ENCODE data around the gene RNF135. TPM values are rescaled to one million over a fixed set of nuclear protein-coding genes. Genes with fewer than 3 reads are reported as not detected.

RNF135 gene
- total and polyA plus RNA-seq, 10 of the 15 experiments (the other 5 are each of a cell fraction or from before 2014, with no cell fraction given) = 12.7 to 28.0 (median 18.7) TPM

- peak; percentile 67 for TF ChIP-seq MAX (IDR thresholded peaks at IDR 0.05; ENCODE audit: low read depth, low read length)
These were observed at the start of gene RNF135 (continued) for GRCh38 chr17:30970831-30971567.

- H4K20me1 ChIP-seq (ENCODE audit: control insufficient read depth, insufficient read depth) = no peaks in the 10 kb centered on the region
- H3K9ac ChIP-seq (ENCODE audit: control insufficient read depth, insufficient read depth, low read length) = no peak within 1 kb of the TSS
- CTCF ChIA-PET = no interaction called here
- DNase-seq (ENCODE audit: low read depth, low spot score) (no peak), FAIRE-seq (peak; percentile 69), ATAC-seq (peak; percentile 88)
- H3K27ac ChIP-seq (ENCODE audit: control insufficient read depth, insufficient read depth) = no peak within 1 kb of the TSS
- SMC1A ChIA-PET (ENCODE audit: uncharacterized antibody, unreplicated experiment) = no interaction called here
- RAD21 ChIA-PET (ENCODE audit: unreplicated experiment) = interaction anchor here (0.6 to 1.6 kb wide), 2 partner anchors 16 to 24 kb away, joined by 3 read pairs; no protein-coding TSS in a partner anchor
- POLR2A ChIA-PET = no interaction called here
- H3K9me3 ChIP-seq (replicated peaks; ENCODE audit: control insufficient read depth, insufficient read depth, low read length) = no peaks in the 10 kb centered on the region
- H3K4me2 ChIP-seq (ENCODE audit: control insufficient read depth, insufficient read depth) = peak within 1 kb of the TSS; percentile 70
- H2AFZ ChIP-seq (ENCODE audit: control insufficient read depth, low read depth, low read length) = peak within 1 kb of the TSS; percentile 74
- intact Hi-C loops (cut with micrococcal nuclease; ENCODE audit: unreplicated experiment) = no loop called here
- 0 out of 2 replicates have a peak, but pooled peaks have one; percentile 30 for TF ChIP-seq DPF2 (IDR thresholded peaks at IDR 0.05)
- TF ChIP-seq SMC3 (IDR thresholded peaks at IDR 0.05; ENCODE audit: borderline replicate concordance, low read length) = no peak
- no peak for TF ChIP-seq EGR1 (IDR thresholded peaks at IDR 0.05; ENCODE audit: borderline replicate concordance in 1 of 2, low read depth in 2 of 2, low read length in 2 of 2)
- TF ChIP-seq ATF2 (IDR thresholded peaks at IDR 0.05; ENCODE audit: low read length) = no peak
- TF ChIP-seq NFYB (IDR thresholded peaks at IDR 0.05; ENCODE audit: insufficient read depth, low read depth, low read length) = no peak
- TF ChIP-seq SREBF2 (IDR thresholded peaks at IDR 0.05; ENCODE audit: low read length) = no peak
- TF ChIP-seq MEF2A (IDR thresholded peaks at IDR 0.05; ENCODE audit: insufficient read depth, low read depth, low read length) = no peak
- TF ChIP-seq SMAD5 (IDR thresholded peaks at IDR 0.05; ENCODE audit: low read depth) = no peak
- no peak for TF ChIP-seq SUPT20H (IDR thresholded peaks at IDR 0.05; ENCODE audit: borderline replicate concordance, control insufficient read depth, low read depth, low read length)
- TF ChIP-seq TCF12 (IDR thresholded peaks at IDR 0.05; ENCODE audit: low read depth, low read length) = no peak
- TF ChIP-seq RBBP5 (conservative IDR thresholded peaks at IDR 0.05) = no peak
- TF ChIP-seq POLR2A (IDR thresholded peaks at IDR 0.05; ENCODE audit: low read depth, low read length) = 0 out of 2 replicates have a peak, but pooled peaks have one; percentile 43
- TF ChIP-seq RB1 (IDR thresholded peaks at IDR 0.05; ENCODE audit: borderline replicate concordance) = no peak
- WGBS (ENCODE audit: insufficient coverage, insufficient replicate concordance, low lambda C conversion rate, missing lambda C conversion rate) = 4% methylated on average over 54 of the region's 60 CpGs
- H3K4me1 ChIP-seq (ENCODE audit: control insufficient read depth, insufficient read depth, low read length) = peaks cover 2% of the 10 kb centered on the region
- in situ Hi-C loops (cut with MboI) = no loop called here
- H3K27me3 ChIP-seq (replicated peaks in 1 of 2; ENCODE audit: control insufficient read depth in 2 of 2, insufficient read depth in 2 of 2, low read length in 1 of 2) = peaks cover 0 to 2% of the 10 kb centered on the region in 2 experiments; a peak in 1 of 4 replicates
- peak within 1 kb of the TSS; percentile 53 for H3K4me3 ChIP-seq
- H3K36me3 ChIP-seq (ENCODE audit: control insufficient read depth in 2 of 2, insufficient read depth in 2 of 2, low read length in 1 of 2) = no peaks in the 10 kb centered on the region
- no TSS peak for BruUV-seq (replicated peaks)
- H3K79me2 ChIP-seq (ENCODE audit: control insufficient read depth, insufficient read depth, low read length) = no peaks in the 10 kb centered on the region
These were observed 49.2 kb upstream of the RNF135 start, which contains the start of gene ADAP2 for GRCh38 chr17:30921544-30922196. Gene ADAP2, plus strand, starts transcription at chr17:30921945. Its CDS starts 70 bp downstream, at chr17:30922015.

Measured in GM12878 (cell line).